Measurements from ENCODE around the gene PPP2R5A.

DNA sequence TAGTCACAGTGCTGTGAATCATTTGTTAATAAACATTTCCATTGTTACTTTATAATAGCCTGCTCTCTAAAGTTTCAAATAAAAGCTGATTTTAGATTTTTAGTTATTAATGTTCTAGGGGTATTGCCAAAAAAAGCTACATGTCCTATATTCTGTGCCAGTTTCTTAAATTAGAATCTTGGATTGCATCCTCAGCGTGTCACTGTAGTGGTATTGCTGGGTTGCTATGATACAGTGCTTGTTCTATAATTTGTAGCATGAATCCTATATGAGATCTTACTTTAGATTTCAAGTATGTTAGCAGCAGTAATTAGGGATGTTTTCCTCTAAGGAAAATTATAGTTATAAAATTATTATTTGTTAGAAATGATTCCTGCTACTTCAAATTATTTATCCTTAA, 16.4 kb downstream of the PPP2R5A start:
- TF ChIP-seq EZH2phosphoT487 (IDR thresholded peaks at IDR 0.05; ENCODE audit: borderline replicate concordance, low read depth, low read length): no peak
- TF ChIP-seq, protein P1, sequence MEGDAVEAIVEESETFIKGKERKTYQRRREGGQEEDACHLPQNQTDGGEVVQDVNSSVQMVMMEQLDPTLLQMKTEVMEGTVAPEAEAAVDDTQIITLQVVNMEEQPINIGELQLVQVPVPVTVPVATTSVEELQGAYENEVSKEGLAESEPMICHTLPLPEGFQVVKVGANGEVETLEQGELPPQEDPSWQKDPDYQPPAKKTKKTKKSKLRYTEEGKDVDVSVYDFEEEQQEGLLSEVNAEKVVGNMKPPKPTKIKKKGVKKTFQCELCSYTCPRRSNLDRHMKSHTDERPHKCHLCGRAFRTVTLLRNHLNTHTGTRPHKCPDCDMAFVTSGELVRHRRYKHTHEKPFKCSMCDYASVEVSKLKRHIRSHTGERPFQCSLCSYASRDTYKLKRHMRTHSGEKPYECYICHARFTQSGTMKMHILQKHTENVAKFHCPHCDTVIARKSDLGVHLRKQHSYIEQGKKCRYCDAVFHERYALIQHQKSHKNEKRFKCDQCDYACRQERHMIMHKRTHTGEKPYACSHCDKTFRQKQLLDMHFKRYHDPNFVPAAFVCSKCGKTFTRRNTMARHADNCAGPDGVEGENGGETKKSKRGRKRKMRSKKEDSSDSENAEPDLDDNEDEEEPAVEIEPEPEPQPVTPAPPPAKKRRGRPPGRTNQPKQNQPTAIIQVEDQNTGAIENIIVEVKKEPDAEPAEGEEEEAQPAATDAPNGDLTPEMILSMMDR (conservative IDR thresholded peaks at IDR 0.05; ENCODE audit: low read length): no peak
